ENCODE measurements around the gene IGF2. TPM values are rescaled to one million over a fixed set of nuclear protein-coding genes. Genes with fewer than 3 reads are reported as not detected.

Gene IGF2
- total and polyA plus RNA-seq, 10 of the 15 experiments (the other 5 are each of a cell fraction or from before 2014, with no cell fraction given), result 0.41 TPM; not detected in 9

DNA sequence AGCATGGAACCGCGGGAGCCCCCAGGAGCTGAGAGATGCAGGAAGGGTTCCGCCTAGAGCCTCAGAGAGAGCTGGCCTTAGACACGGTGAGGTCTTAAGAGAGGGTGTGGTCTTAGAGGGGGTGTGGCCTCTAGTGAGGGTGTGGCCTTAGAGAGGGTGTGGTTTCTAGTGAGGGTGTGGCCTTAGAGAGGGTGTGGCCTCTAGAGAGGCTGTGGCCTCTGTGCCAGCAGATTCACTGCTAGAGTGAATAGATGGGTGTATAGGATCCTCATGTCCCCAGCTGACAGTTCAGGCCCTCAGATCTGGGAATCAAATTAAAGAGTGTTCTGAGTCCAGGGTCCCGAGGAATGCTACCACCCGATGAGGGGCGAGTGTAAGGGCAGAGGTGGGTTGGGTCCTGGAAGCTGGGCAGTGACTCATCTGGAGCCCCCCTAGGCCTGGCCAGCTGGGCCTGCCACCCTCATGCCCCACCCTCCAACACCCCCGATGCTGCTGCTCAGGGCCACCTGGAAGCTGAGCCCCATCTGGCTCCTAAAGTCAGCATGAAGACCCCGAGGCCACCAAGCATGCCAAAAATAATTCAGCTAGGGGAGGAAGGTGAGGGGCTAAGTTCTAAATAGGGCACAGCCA is 49.5 kb downstream of the IGF2 start:
- FAIRE-seq, result no peak
- in situ Hi-C loops (cut with MboI) (no loop called here), intact Hi-C loops (cut with micrococcal nuclease; ENCODE audit: unreplicated experiment) (no loop called here)
- Histone ChIP-seq H3K9ac (ENCODE audit: control insufficient read depth, insufficient read depth, low read length) (no peak overlapping the region), H3K36me3 (ENCODE audit: control insufficient read depth in 2 of 2, insufficient read depth in 2 of 2, low read length in 1 of 2) (no peaks in the 10 kb centered on the region), H3K9me3 (replicated peaks; ENCODE audit: control insufficient read depth, insufficient read depth, low read length) (no peaks in the 10 kb centered on the region; the same call in 1 of the 3 replicates), H3K4me1 (ENCODE audit: control insufficient read depth, insufficient read depth, low read length) (no peaks in the 10 kb centered on the region), H3K4me3 (no peak overlapping the region), H3K27ac (ENCODE audit: control insufficient read depth, insufficient read depth) (no peak overlapping the region), H3K4me2 (ENCODE audit: control insufficient read depth, insufficient read depth) (no peak overlapping the region), H3K27me3 (replicated peaks in 1 of 2; ENCODE audit: control insufficient read depth in 2 of 2, insufficient read depth in 2 of 2, low read length in 1 of 2) (no peaks in the 10 kb centered on the region; a peak in 1 of 4 replicates), H2AFZ (ENCODE audit: control insufficient read depth, low read depth, low read length) (no peak overlapping the region), H3K79me2 (ENCODE audit: control insufficient read depth, insufficient read depth, low read length) (no peaks in the 10 kb centered on the region), H4K20me1 (ENCODE audit: control insufficient read depth, insufficient read depth) (no peaks in the 10 kb centered on the region; the same call in 1 of the 2 replicates)
- POLR2A ChIA-PET, result no interaction called here
- CTCF ChIA-PET, result interaction anchor here (1.7 kb wide), 1 partner anchor 11 kb away, joined by 4 read pairs; no protein-coding TSS in a partner anchor
- SMC1A ChIA-PET (ENCODE audit: uncharacterized antibody, unreplicated experiment), result no interaction called here
- RAD21 ChIA-PET (ENCODE audit: unreplicated experiment), result no interaction called here
- WGBS (ENCODE audit: insufficient coverage, insufficient replicate concordance, low lambda C conversion rate, missing lambda C conversion rate), result 60% methylated on average over 8 of the region's 9 CpGs
- TF ChIP-seq KAT2A (conservative IDR thresholded peaks at IDR 0.05; ENCODE audit: control insufficient read depth, low read depth, low read length) (no peak), IRF3 (IDR thresholded peaks at IDR 0.05) (no peak), PAX8 (IDR thresholded peaks at IDR 0.05) (no peak), SPI1 (IDR thresholded peaks at IDR 0.05; ENCODE audit: borderline replicate concordance, insufficient read depth, low read depth, low read length) (no peak), GATAD2B (conservative IDR thresholded peaks at IDR 0.05; ENCODE audit: low read depth) (no peak), TCF7 (IDR thresholded peaks at IDR 0.05; ENCODE audit: borderline replicate concordance) (no peak), POLR2AphosphoS2 (IDR thresholded peaks at IDR 0.05; ENCODE audit: low read depth, low read length) (no peak)
- TF ChIP-seq, protein P1, sequence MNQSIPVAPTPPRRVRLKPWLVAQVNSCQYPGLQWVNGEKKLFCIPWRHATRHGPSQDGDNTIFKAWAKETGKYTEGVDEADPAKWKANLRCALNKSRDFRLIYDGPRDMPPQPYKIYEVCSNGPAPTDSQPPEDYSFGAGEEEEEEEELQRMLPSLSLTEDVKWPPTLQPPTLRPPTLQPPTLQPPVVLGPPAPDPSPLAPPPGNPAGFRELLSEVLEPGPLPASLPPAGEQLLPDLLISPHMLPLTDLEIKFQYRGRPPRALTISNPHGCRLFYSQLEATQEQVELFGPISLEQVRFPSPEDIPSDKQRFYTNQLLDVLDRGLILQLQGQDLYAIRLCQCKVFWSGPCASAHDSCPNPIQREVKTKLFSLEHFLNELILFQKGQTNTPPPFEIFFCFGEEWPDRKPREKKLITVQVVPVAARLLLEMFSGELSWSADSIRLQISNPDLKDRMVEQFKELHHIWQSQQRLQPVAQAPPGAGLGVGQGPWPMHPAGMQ (IDR thresholded peaks at IDR 0.05; ENCODE audit: borderline replicate concordance), result no peak
- TF ChIP-seq, protein P2, sequence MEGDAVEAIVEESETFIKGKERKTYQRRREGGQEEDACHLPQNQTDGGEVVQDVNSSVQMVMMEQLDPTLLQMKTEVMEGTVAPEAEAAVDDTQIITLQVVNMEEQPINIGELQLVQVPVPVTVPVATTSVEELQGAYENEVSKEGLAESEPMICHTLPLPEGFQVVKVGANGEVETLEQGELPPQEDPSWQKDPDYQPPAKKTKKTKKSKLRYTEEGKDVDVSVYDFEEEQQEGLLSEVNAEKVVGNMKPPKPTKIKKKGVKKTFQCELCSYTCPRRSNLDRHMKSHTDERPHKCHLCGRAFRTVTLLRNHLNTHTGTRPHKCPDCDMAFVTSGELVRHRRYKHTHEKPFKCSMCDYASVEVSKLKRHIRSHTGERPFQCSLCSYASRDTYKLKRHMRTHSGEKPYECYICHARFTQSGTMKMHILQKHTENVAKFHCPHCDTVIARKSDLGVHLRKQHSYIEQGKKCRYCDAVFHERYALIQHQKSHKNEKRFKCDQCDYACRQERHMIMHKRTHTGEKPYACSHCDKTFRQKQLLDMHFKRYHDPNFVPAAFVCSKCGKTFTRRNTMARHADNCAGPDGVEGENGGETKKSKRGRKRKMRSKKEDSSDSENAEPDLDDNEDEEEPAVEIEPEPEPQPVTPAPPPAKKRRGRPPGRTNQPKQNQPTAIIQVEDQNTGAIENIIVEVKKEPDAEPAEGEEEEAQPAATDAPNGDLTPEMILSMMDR (IDR thresholded peaks at IDR 0.05 in 2 of 3, conservative IDR thresholded peaks at IDR 0.05 in 1 of 3; ENCODE audit: control insufficient read depth in 2 of 3, extremely low read depth in 1 of 3, insufficient read depth in 1 of 3, low read depth in 3 of 3, low read length in 3 of 3), result no peak
- BruUV-seq (replicated peaks), result no TSS peak
- DNase-seq (ENCODE audit: low read depth, low spot score), result no peak
- ATAC-seq, result peak; percentile 96

All from GM12878 (cell line).